MCF 10A (cell line): ENCODE measurements around the gene LHFPL2. TPM values are rescaled to one million over a fixed set of nuclear protein-coding genes. Genes with fewer than 3 reads are reported as not detected.
A peak's percentile ranks its signal among the peaks of the same experiment; 100 is the strongest.

Experiments used
- BruUV-seq: library from RNA; stranded (reverse); fragments of 400-500 nt; replicated peaks from 2 replicates; lab custom pipeline; 2021; lab: Mats Ljungman, UMichigan
- CTCF ChIA-PET: fragments of 300-600 bp; sonication (Branson Sonifier 250); formaldehyde crosslinking; extraction: SDS; loops from one replicate; lab custom pipeline; 2021; ENCODE audit warnings: antibody characterized with exemption, inconsistent platforms; lab: Yijun Ruan, JAX
- POLR2A ChIA-PET: fragments of 300-600, 350-650 bp; sonication (Branson Sonifier 250); formaldehyde crosslinking; extraction: SDS; loops from one replicate; lab custom pipeline; 2020; ENCODE audit warnings: antibody characterized with exemption, inconsistent platforms; lab: Yijun Ruan, JAX
- DNase-seq: peaks from one replicate; pipeline ENCODE4 v3.0.0-alpha.2; 2018; ENCODE audit not compliant: unreplicated experiment
- H3K27ac Mint-ChIP-seq: one replicate; pipeline ENCODE4 v1.8.0; 2022; ENCODE audit warnings: mild to moderate bottlenecking, low read depth, mixed read lengths; ENCODE audit not compliant: unreplicated experiment
- H3K27me3 Mint-ChIP-seq: one replicate; pipeline ENCODE4 v1.8.0; 2022; ENCODE audit warnings: mixed read lengths; ENCODE audit not compliant: insufficient read depth, unreplicated experiment
- H3K36me3 Mint-ChIP-seq: one replicate; pipeline ENCODE4 v1.8.0; 2022; ENCODE audit warnings: mild to moderate bottlenecking, moderate library complexity, mixed read lengths; ENCODE audit not compliant: insufficient read depth, unreplicated experiment
- H3K4me1 Mint-ChIP-seq: one replicate; pipeline ENCODE4 v1.8.0; 2022; ENCODE audit warnings: mixed read lengths; ENCODE audit not compliant: insufficient read depth, unreplicated experiment
- H3K4me3 Mint-ChIP-seq: one replicate; pipeline ENCODE4 v1.8.0; 2022; ENCODE audit warnings: mild to moderate bottlenecking, moderate library complexity, mixed read lengths; ENCODE audit not compliant: unreplicated experiment
- H3K9me3 Mint-ChIP-seq: one replicate; pipeline ENCODE4 v1.8.0; 2022; ENCODE audit warnings: mixed read lengths; ENCODE audit not compliant: unreplicated experiment
- intact Hi-C: fragments of 100-400 bp; cut with micrococcal nuclease; formaldehyde crosslinking; loops from 2 replicates; pipeline ENCODE4 v1.14.1; 2022
- total RNA-seq: library from RNA; stranded (reverse); gene quantifications from 2 replicates; pipeline ENCODE4 v1.2.3, GENCODE V29; 2022
- TF ChIP-seq, protein P1 (sequence below): fragments of 200-600 bp; IDR thresholded peaks from one replicate; pipeline ENCODE4 v1.8.0; 2022; ENCODE audit warnings: antibody characterized with exemption, mild to moderate bottlenecking; ENCODE audit not compliant: unreplicated experiment

LHFPL2 gene
- total RNA-seq, 1 experiment from 2014 or later = 45.9 TPM

DNA sequence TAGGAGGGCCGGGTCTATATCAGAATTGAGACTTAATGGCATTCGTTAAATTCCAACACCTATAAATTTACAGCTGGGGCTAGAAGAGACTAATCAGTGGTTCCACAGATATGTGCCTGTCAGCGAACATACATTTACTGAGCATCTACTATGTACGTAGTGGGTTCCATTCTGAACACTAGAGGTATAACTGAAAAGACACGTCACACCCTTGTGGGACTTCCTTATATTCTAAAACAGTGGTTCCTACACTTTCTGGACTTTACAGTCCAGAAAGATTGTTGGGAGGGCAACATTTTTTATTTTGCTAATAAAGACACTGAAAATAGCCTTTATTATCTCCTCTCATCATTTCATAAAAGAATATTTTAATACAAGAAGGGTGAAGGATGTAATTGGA is 147.7 kb downstream of the LHFPL2 start:
- DNase-seq = no peak
- H3K4me1 Mint-ChIP-seq = peaks cover 54% of the 10 kb centered on the region
- no peaks in the 10 kb centered on the region for H3K27me3 Mint-ChIP-seq

DNA sequence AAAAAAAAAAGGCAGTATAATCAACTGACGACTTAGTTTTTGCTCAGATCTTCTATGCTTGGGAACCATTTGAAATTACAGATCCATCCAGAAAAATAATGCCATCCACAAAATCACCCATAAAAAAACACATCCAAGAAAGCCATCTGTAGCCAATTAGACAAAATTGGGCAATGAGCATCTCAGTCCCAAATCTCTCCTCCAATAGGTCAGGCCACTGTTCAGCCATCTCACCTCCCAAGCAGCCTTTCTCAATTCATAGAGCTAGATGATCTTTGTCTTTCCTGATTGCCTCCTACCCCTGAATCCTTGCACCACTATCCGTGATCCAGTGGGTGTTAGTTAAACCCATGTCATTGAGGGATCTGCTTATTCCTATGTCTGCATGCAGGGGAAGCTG is 148.5 kb downstream of the LHFPL2 start:
- CTCF ChIA-PET = no interaction called here
- H3K27ac Mint-ChIP-seq = no peak overlapping the region

More for the DNA sequence above, 147.7 kb downstream of the LHFPL2 start:
- intact Hi-C loops = no loop called here
- CTCF ChIA-PET = no interaction called here
- no peak overlapping the region for H3K4me3 Mint-ChIP-seq
- POLR2A ChIA-PET = interaction anchor here (1.0 kb wide), 1 partner anchor 11 kb away, joined by 3 read pairs; no protein-coding TSS in a partner anchor
- no peaks in the 10 kb centered on the region for H3K9me3 Mint-ChIP-seq
- peaks cover 6% of the 10 kb centered on the region for H3K36me3 Mint-ChIP-seq
- H3K27ac Mint-ChIP-seq = no peak overlapping the region
- TF ChIP-seq, protein P1, sequence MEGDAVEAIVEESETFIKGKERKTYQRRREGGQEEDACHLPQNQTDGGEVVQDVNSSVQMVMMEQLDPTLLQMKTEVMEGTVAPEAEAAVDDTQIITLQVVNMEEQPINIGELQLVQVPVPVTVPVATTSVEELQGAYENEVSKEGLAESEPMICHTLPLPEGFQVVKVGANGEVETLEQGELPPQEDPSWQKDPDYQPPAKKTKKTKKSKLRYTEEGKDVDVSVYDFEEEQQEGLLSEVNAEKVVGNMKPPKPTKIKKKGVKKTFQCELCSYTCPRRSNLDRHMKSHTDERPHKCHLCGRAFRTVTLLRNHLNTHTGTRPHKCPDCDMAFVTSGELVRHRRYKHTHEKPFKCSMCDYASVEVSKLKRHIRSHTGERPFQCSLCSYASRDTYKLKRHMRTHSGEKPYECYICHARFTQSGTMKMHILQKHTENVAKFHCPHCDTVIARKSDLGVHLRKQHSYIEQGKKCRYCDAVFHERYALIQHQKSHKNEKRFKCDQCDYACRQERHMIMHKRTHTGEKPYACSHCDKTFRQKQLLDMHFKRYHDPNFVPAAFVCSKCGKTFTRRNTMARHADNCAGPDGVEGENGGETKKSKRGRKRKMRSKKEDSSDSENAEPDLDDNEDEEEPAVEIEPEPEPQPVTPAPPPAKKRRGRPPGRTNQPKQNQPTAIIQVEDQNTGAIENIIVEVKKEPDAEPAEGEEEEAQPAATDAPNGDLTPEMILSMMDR = no peak
- no TSS peak for BruUV-seq

DNA sequence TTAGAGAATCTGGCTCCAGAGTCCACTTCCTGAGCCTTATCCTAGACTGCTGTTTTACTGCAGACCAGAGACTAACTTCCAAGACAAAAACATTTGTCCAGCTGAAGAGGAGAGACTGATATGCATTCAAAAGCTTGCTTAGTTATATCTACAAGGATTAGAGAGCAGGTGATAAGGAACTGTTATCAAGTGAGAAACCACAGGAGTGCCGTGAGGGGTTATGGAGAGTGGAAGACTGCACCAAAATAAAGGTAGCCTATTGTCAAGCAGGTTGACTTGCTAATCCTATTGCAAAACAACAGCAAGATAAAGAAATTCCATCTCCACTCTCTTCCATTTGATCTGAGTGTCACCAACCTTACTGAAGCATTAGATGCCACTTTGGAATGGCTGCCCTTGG is 149.1 kb downstream of the LHFPL2 start:
- CTCF ChIA-PET = no interaction called here
- DNase-seq = no peak
- POLR2A ChIA-PET = interaction anchor here (0.5 kb wide), 1 partner anchor 893 kb away, joined by 3 read pairs; no protein-coding TSS in a partner anchor
- peaks cover 11% of the 10 kb centered on the region for H3K36me3 Mint-ChIP-seq
- TF ChIP-seq, protein P1 = no peak
- no peak overlapping the region for H3K4me3 Mint-ChIP-seq
- BruUV-seq = no TSS peak
- H3K27ac Mint-ChIP-seq = peak overlapping the region; percentile 27
- intact Hi-C loops = no loop called here
- H3K9me3 Mint-ChIP-seq = no peaks in the 10 kb centered on the region
- H3K4me1 Mint-ChIP-seq = peaks cover 44% of the 10 kb centered on the region
- no peaks in the 10 kb centered on the region for H3K27me3 Mint-ChIP-seq

More for the DNA sequence above, 148.5 kb downstream of the LHFPL2 start:
- intact Hi-C loops = no loop called here
- no peak for DNase-seq
- TF ChIP-seq, protein P1 = no peak
- no peaks in the 10 kb centered on the region for H3K9me3 Mint-ChIP-seq
- peaks cover 6% of the 10 kb centered on the region for H3K36me3 Mint-ChIP-seq
- H3K27me3 Mint-ChIP-seq = no peaks in the 10 kb centered on the region
- BruUV-seq = no TSS peak
- POLR2A ChIA-PET = no interaction called here
- H3K4me1 Mint-ChIP-seq = peaks cover 49% of the 10 kb centered on the region
- H3K4me3 Mint-ChIP-seq = no peak overlapping the region

DNA sequence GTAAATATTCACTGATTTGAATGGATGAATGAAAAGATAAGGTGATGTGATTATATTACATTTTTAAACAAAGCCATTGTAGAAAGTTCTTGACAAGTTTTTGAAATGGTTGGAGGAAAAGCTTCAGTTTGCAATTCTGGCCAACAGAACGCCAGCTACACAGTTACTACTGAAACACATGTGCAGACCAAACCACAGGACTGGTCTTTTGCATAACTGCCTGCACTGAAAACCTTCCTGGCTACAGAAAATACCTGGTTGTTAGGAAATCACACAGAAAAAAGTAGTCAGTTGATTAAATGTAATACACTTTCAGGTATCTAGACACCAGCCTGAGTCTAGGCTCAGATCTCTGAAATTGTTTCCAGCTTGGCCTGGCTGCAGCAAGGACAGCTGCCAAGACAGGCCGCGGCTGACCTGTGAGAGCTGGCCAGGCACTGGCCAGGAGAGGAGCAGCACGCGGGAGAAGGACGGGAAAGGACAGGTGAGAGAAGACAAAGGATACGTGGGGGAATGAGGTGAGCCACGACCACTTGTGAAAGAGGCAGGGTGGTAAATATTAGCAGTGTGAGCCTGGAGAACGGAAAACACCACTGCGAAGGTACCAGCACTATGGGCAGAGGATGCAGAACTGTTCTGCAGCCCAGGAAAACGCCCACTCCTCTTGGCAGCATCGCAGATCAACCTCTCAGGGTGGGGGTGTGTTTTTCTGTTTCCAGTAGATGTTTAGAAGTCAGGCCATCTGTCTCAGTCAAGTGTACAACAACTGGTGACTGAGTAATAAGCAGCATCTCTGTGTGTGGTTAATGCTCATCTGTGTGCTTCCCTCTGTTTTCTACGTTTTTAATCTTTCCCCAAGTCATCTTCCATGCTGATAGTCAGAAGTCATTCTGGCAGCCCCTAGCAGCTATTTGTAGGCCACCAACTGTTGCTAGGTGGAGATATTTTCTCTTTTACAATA is 150.7 kb downstream of the LHFPL2 start:
- TF ChIP-seq, protein P1 = no peak
- intact Hi-C loops = no loop called here
- DNase-seq = no peak
- ChIA-PET CTCF (interaction anchor here (0.9 kb wide), 1 partner anchor 26 kb away, joined by 3 read pairs; no protein-coding TSS in a partner anchor), POLR2A (interaction anchor here (0.6 kb wide), 1 partner anchor 30 kb away, joined by 3 read pairs; no protein-coding TSS in a partner anchor)
- BruUV-seq = no TSS peak
- H3K4me1 Mint-ChIP-seq = peaks cover 36% of the 10 kb centered on the region
- H3K27ac Mint-ChIP-seq = peak overlapping the region; percentile 68
- H3K36me3 Mint-ChIP-seq = peaks cover 13% of the 10 kb centered on the region
- no peaks in the 10 kb centered on the region for H3K9me3 Mint-ChIP-seq
- H3K4me3 Mint-ChIP-seq = no peak overlapping the region
- no peaks in the 10 kb centered on the region for H3K27me3 Mint-ChIP-seq
